Measurements from ENCODE around the gene SYT1. TPM values are rescaled to one million over a fixed set of nuclear protein-coding genes. Genes with fewer than 3 reads are reported as not detected.
A peak's percentile ranks its signal among the peaks of the same experiment; 100 is the strongest.

Gene SYT1
- total RNA-seq, 1 donor from 2014 or later = 0.79 TPM

GRCh38 chr12:79053394-79053793 is 188.8 kb downstream of the SYT1 start:
- Histone ChIP-seq H3K4me3 (ENCODE audit: low read depth, low read length) (no peak overlapping the region), H3K36me3 (ENCODE audit: control insufficient read depth, insufficient read depth, low read length) (no peaks in the 10 kb centered on the region), H3K27me3 (ENCODE audit: control insufficient read depth, insufficient read depth, low read length) (no peaks in the 10 kb centered on the region)
- TF ChIP-seq CTCF (IDR thresholded peaks at IDR 0.05; ENCODE audit: insufficient read depth, low read length, severe bottlenecking) = no peak
- DNase-seq (ENCODE audit: low read depth) (no peak), FAIRE-seq (no peak)

GRCh38 chr12:79055926-79056674 is 191.5 kb downstream of the SYT1 start:
- DNase-seq (ENCODE audit: low read depth) (peak; percentile 82), FAIRE-seq (no peak)
- H3K4me3 ChIP-seq (ENCODE audit: low read depth, low read length) = no peak overlapping the region
- no peaks in the 10 kb centered on the region for H3K27me3 ChIP-seq (ENCODE audit: control insufficient read depth, insufficient read depth, low read length)
- H3K36me3 ChIP-seq (ENCODE audit: control insufficient read depth, insufficient read depth, low read length) = no peaks in the 10 kb centered on the region
- no peak for TF ChIP-seq CTCF (IDR thresholded peaks at IDR 0.05; ENCODE audit: insufficient read depth, low read length, severe bottlenecking)

- no peak overlapping the region for H3K4me3 ChIP-seq (ENCODE audit: low read depth, low read length)
- TF ChIP-seq CTCF (IDR thresholded peaks at IDR 0.05; ENCODE audit: insufficient read depth, low read length, severe bottlenecking) = no peak
- no peaks in the 10 kb centered on the region for H3K36me3 ChIP-seq (ENCODE audit: control insufficient read depth, insufficient read depth, low read length)
- H3K27me3 ChIP-seq (ENCODE audit: control insufficient read depth, insufficient read depth, low read length) = no peaks in the 10 kb centered on the region
- DNase-seq (ENCODE audit: low read depth) (no peak), FAIRE-seq (no peak)
These were observed 192.2 kb downstream of the SYT1 start for GRCh38 chr12:79056775-79057174.

- DNase-seq (ENCODE audit: low read depth) = no peak
- FAIRE-seq = no peak
- no peak for TF ChIP-seq CTCF (IDR thresholded peaks at IDR 0.05; ENCODE audit: insufficient read depth, low read length, severe bottlenecking)
- Histone ChIP-seq H3K36me3 (ENCODE audit: control insufficient read depth, insufficient read depth, low read length) (no peaks in the 10 kb centered on the region), H3K4me3 (ENCODE audit: low read depth, low read length) (no peak overlapping the region), H3K27me3 (ENCODE audit: control insufficient read depth, insufficient read depth, low read length) (no peaks in the 10 kb centered on the region)
These were observed 193.0 kb downstream of the SYT1 start for GRCh38 chr12:79057540-79057939.

- Histone ChIP-seq H3K27me3 (ENCODE audit: control insufficient read depth, insufficient read depth, low read length) (no peaks in the 10 kb centered on the region), H3K4me3 (ENCODE audit: low read depth, low read length) (no peak overlapping the region), H3K36me3 (ENCODE audit: control insufficient read depth, insufficient read depth, low read length) (no peaks in the 10 kb centered on the region)
- FAIRE-seq = no peak
- no peak for TF ChIP-seq CTCF (IDR thresholded peaks at IDR 0.05; ENCODE audit: insufficient read depth, low read length, severe bottlenecking)
- DNase-seq (ENCODE audit: low read depth) = peak; percentile 13
These were observed 193.8 kb downstream of the SYT1 start for GRCh38 chr12:79058342-79058741.

GRCh38 chr12:79059557-79059956 is 195.0 kb downstream of the SYT1 start:
- FAIRE-seq (no peak), DNase-seq (ENCODE audit: low read depth) (no peak)
- Histone ChIP-seq H3K36me3 (ENCODE audit: control insufficient read depth, insufficient read depth, low read length) (no peaks in the 10 kb centered on the region), H3K27me3 (ENCODE audit: control insufficient read depth, insufficient read depth, low read length) (no peaks in the 10 kb centered on the region), H3K4me3 (ENCODE audit: low read depth, low read length) (no peak overlapping the region)
- no peak for TF ChIP-seq CTCF (IDR thresholded peaks at IDR 0.05; ENCODE audit: insufficient read depth, low read length, severe bottlenecking)

All from bronchial epithelial cell (primary cell).